Measurements from ENCODE around the gene KCNK2.

GRCh38 chr1:215260711-215261110 lies 178.2 kb downstream of the KCNK2 start:
- TF ChIP-seq IRF1 (CRISPR knock-in tag; IDR thresholded peaks at IDR 0.05), result no peak
- no peak for TF ChIP-seq MAX (CRISPR knock-in tag; IDR thresholded peaks at IDR 0.05)
- TF ChIP-seq FOXP4 (CRISPR knock-in tag; IDR thresholded peaks at IDR 0.05), result no peak
- TF ChIP-seq ATF3 (CRISPR knock-in tag; conservative IDR thresholded peaks at IDR 0.05), result no peak
- no peak for TF ChIP-seq ZBTB21 (CRISPR knock-in tag; IDR thresholded peaks at IDR 0.05; ENCODE audit: borderline replicate concordance)
- no peak for TF ChIP-seq CBFB (CRISPR knock-in tag; IDR thresholded peaks at IDR 0.05; ENCODE audit: low read depth)
- TF ChIP-seq GRHL2 (CRISPR knock-in tag; IDR thresholded peaks at IDR 0.05; ENCODE audit: insufficient replicate concordance, severe bottlenecking), result no peak
